HepG2 (cell line): ENCODE data around the gene GLYATL1B.
"Not testable (repeated sequence)": the region's sequence is repeated elsewhere in the genome, so short reads cannot be mapped to it uniquely, and the experiment has no call there.

Experiments
- ARID2 ChIP-seq: sonication (generic); formaldehyde crosslinking; IDR thresholded peaks from 2 replicates; pipeline ENCODE4 v1.8.1; 2022; ENCODE audit warnings: mild to moderate bottlenecking, missing genetic modification reagents, borderline replicate concordance
- CEBPB ChIP-seq: IDR thresholded peaks from 2 replicates; pipeline ENCODE4 v1.6.1; 2011; ENCODE audit warnings: low read depth, low read length, improper control_type of control experiment, borderline replicate concordance
- CTCF ChIP-seq: sonication (generic); formaldehyde crosslinking; IDR thresholded peaks from 2 replicates; pipeline ENCODE4 v1.5.0; 2020; ENCODE audit warnings: mild to moderate bottlenecking, missing genetic modification reagents, moderate library complexity
- ELK4 ChIP-seq: sonication (generic); formaldehyde crosslinking; IDR thresholded peaks from 2 replicates; pipeline ENCODE4 v1.9.0; 2021; ENCODE audit warnings: missing genetic modification reagents, borderline replicate concordance
- GABPA ChIP-seq, 2 experiments: IDR thresholded peaks; 2 replicates each; pipeline ENCODE4 v1.6.1; 2011 to 2016; ENCODE audit warnings: low read depth in 2 of 2, low read length in 1 of 2, missing biosample characterization in 1 of 2, missing genetic modification characterization in 1 of 2
- HMGXB4 ChIP-seq, 2 experiments: sonication (generic) in 1 of 2; formaldehyde crosslinking in 1 of 2; IDR thresholded peaks; 2 replicates each; pipeline versions ENCODE4 v1.4.0 to v1.6.1; 2018 to 2020; ENCODE audit warnings: missing genetic modification reagents in 2 of 2, borderline replicate concordance in 1 of 2, low read depth in 1 of 2, mild to moderate bottlenecking in 1 of 2, missing biosample characterization in 1 of 2
- JUN ChIP-seq: sonication (generic); formaldehyde crosslinking; IDR thresholded peaks from 2 replicates; pipeline ENCODE4 v1.4.0; 2020; ENCODE audit warnings: mild to moderate bottlenecking, missing genetic modification reagents
- NFATC3 ChIP-seq: sonication (generic); formaldehyde crosslinking; IDR thresholded peaks from 2 replicates; pipeline ENCODE4 v1.5.1; 2020; ENCODE audit warnings: mild to moderate bottlenecking, missing genetic modification reagents
- PAX8 ChIP-seq: sonication (generic); formaldehyde crosslinking; IDR thresholded peaks from 2 replicates; pipeline ENCODE4 v1.8.0; 2022; ENCODE audit warnings: mild to moderate bottlenecking, missing genetic modification reagents, borderline replicate concordance
- POLR2A ChIP-seq, 2 experiments: IDR thresholded peaks; 2 replicates each; pipeline ENCODE4 v1.6.1; 2011; ENCODE audit warnings: low read depth in 2 of 2, low read length in 2 of 2, mild to moderate bottlenecking in 1 of 2, moderate library complexity in 1 of 2; ENCODE audit not compliant: insufficient read depth in 1 of 2
- SOX5 ChIP-seq: IDR thresholded peaks from 2 replicates; pipeline ENCODE4 v1.6.1; 2016; ENCODE audit warnings: borderline replicate concordance

GRCh38 chr11:59097938-59098337, 11.8 kb downstream of the GLYATL1B start:
- TF ChIP-seq POLR2A (IDR thresholded peaks at IDR 0.05; ENCODE audit: insufficient read depth in 1 of 2, low read depth in 2 of 2, low read length in 2 of 2); JUN (CRISPR knock-in tag); CEBPB; PAX8 (CRISPR knock-in tag); NFATC3 (CRISPR knock-in tag); ARID2; HMGXB4 (CRISPR knock-in tag; IDR thresholded peaks at IDR 0.05; ENCODE audit: borderline replicate concordance in 1 of 2, low read depth in 1 of 2); SOX5 (CRISPR knock-in tag); CTCF (CRISPR knock-in tag); GABPA (IDR thresholded peaks at IDR 0.05; ENCODE audit: low read depth, low read length); GABPA (CRISPR knock-in tag; IDR thresholded peaks at IDR 0.05; ENCODE audit: low read depth); ELK4: not testable (repeated sequence)
